LHCN-M2 (cell line): ENCODE data around the gene DUSP21. TPM values are rescaled to one million over a fixed set of nuclear protein-coding genes. Genes with fewer than 3 reads are reported as not detected.
"Not testable (repeated sequence)": the region's sequence is repeated elsewhere in the genome, so short reads cannot be mapped to it uniquely, and the experiment has no call there.

Experiments
- DNase-seq: peaks from one replicate; pipeline ENCODE4 v3.0.0-alpha.2; 2012; ENCODE audit warnings: low read depth
- polyA plus RNA-seq: library from polyadenylated mRNA; unstranded; fragments of >200 nt; gene quantifications from one replicate; pipeline ENCODE4 v1.2.1, GENCODE V29; 2012; ENCODE audit warnings: missing spikeins
- total RNA-seq: library from RNA; depleted of rRNA; stranded (reverse); fragments of >200 nt; gene quantifications from 2 replicates; pipeline ENCODE4 v1.2.3, GENCODE V29; 2014; rRNA removed

The DUSP21 gene
- total RNA-seq: not detected in 2 replicates
- polyA plus RNA-seq: not detected

DNA sequence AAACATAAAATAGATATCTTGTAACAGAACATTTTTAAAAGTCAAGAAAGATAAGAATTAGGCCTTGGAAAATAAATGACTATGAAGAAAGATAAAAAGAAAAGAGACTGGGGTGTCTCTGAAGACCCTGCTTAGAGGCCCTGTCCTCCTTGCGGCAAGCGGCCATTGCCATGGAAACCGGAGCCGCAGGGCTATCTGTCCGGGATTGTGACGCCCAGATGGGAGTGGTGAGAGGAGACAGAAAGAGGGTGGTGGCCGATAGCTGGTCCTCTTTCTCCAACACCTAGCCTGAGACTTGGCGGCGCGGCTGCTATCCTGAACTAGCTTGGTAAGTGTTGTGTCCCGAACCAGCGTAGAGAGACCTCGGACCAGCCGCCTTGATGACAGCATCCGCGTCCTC lies at the start of gene DUSP21:
DUSP21 (plus strand) TSS at position 269 of the 400 bp plus-strand sequence; CDS start at position 381, 112 bp downstream.
- DNase-seq: no peak

DNA sequence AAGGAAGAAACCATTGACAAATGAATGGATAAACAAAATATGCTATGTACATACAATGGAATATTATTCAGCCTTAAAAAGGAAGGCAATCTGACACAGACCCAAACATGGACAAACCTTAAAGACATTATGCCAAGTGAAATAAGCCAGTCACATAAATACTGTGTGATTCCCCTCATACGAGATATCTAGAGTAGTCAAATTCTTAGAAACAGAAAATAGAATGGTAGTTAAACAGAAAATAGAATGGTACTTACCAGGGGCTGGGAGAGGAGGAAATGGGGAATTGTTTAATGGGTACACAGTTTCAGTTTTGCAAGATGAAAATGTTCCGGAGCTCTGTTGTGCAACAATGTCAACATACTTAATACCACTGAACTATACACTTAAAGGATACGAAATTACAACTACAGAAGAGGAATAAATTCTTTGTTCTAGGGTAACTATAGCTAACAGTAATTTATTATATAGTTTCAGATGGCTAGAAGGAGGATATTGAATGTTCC lies 47.8 kb upstream of the DUSP21 start:
- no peak for DNase-seq

DNA sequence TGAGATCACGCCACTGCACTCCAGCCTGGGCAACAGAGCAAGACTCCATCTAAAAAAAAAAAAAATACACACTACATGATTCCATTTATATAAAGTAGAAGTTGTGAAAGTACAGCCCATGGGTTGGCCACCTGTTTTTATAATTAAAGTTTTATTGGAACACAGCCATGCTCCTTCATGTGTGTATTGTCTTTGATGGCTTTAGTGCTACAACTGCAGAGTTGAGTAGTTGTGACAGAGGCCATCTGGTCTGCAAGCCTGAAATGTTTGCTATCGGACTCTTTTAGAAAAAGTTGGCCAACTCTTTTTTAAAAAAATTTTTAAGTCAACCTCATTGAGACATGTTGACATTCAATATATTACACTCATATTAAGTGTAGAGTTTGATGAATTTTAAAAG lies 41.2 kb upstream of the DUSP21 start:
- DNase-seq: no peak

DNA sequence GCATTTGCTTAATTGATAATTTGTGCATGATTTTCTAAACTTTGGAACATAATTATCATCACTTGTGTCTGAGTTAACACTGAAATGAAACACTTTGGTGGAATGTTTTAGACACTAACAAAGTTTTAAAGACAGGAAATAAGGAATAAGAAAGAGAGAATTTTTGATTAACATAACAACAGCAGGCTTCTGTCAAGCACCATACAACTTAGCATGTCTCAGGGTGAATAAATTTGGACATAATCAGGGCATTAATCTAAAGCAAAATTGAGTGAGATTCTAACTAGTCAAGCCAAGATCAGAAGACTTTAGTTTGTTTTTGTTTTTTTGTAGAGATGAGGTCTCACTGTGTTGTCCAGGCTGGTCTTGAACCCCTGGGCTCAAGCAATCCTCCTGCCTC lies 28.1 kb upstream of the DUSP21 start:
- DNase-seq: no peak

DNA sequence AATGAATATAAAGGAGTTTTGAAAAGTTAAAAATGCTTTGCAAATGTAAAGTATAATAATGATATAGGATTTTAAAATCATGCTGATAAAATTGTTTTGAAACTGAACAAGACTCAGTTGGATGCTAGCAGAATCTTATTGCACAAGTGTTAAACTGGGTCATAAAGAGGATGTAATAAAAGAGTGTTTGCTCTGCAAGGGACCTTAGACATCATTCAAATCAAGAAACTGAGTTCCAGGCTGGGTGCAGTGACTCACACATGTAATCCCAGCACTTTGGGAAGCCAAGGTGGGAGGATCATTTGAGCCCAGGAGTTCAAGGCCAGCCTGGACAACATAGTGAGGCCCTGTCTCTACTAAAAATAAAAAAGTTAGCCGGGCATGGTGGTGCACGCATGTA lies 27.5 kb upstream of the DUSP21 start:
- no peak for DNase-seq

DNA sequence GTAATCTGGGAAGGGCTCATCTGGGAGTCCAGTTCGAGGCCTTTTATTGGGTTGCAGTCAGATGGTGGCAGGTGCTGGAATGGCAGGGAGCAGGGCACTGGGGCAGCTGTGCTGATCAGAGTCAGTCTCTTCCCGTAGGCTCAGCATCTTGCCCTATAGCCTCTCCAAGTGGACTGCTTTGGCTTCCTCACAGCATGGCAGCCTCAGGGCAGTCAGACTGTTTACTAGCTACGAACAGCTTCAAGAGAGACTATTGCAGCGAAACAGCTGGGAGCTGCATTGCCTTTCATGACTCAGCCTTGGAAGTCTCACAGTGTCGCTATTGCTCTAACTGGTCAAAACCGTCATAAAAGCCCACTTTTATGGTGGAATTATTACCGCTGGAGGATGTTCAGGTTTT lies 26.8 kb upstream of the DUSP21 start:
- no peak for DNase-seq

DNA sequence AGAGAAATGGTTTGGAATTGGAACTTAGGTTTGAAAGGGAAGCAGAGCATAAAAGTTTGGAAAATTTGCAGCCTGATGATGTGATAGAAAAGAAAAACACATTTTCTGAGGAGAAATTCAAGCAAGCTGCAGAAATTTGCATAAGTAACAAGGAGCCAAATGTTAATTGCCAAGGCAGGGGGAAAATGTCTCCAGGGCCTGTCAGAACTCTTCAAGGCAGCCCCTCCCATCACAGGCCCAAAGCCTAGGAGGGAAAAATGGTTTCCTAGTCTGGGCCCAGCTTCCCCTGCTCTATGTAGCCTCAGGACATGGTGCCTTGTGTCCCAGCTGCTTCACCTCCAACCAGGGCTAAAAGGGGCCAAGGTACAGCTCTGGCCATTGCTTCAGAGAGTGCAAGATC lies 21.2 kb upstream of the DUSP21 start:
- no peak for DNase-seq

DNA sequence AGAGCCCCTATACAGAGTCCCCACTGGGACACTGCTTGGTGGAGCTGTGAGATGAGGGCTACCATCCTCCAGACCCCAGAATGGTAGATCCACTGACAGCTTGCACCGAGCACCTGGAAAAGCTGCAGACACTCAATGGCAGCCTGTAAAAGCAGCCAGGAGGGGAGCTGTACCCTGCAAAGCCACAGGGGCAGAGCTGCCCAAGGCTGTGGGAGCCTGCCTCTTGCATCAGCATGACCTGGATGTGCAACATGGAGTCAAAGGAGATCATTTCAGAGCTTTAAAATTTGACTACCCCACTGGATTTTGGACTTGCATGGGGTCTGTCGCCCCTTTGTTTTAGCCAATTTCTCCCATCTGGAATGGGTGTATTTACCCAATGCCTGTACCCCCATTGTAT lies 20.6 kb upstream of the DUSP21 start:
- not testable (repeated sequence) for DNase-seq

DNA sequence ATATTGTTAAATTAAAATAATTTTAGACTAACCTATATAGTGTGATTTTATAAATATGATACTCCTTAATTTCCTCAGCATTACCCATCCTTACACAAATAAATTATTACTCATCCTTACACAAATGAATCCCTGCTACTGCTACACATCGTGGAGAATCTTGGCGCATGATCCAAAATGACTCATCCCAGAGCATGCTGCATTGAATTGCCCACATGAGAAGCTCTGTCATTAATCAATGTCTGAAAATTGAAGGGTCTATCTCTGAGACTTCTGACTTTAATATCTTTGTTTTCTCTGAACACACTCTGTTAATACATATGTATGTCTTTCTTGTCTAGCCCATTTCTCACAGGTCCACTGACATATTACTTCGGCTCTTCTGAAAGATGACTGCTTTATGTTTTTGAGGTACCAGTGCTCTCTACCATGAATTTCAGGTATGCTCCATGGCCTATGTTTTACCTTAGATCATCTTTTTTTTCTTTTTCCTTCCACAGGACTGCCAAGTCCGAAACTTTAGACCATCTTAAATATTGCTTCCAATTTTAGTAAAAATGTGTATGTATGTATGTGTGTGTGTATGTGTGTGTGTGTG lies 15.7 kb upstream of the DUSP21 start:
- peak; percentile 67 for DNase-seq

DNA sequence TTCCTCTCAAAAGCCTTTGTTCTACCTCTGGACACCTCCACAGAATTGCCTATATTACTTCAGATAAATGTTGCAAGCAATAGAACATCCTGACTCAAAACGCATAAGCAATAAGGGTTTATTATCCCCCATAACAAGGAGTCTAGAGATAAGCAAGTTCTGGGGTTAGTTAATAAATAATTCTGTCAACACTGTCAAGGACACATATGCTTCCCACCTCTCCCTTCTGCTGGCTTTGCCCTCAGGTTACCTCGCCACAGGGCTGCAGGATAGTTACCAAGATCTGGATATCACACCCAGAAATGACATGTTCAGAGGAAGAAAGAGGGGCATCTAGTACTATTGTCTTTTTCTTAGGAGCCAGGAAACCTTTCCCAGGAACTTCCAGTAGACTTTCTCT lies 14.0 kb upstream of the DUSP21 start:
- DNase-seq: no peak

DNA sequence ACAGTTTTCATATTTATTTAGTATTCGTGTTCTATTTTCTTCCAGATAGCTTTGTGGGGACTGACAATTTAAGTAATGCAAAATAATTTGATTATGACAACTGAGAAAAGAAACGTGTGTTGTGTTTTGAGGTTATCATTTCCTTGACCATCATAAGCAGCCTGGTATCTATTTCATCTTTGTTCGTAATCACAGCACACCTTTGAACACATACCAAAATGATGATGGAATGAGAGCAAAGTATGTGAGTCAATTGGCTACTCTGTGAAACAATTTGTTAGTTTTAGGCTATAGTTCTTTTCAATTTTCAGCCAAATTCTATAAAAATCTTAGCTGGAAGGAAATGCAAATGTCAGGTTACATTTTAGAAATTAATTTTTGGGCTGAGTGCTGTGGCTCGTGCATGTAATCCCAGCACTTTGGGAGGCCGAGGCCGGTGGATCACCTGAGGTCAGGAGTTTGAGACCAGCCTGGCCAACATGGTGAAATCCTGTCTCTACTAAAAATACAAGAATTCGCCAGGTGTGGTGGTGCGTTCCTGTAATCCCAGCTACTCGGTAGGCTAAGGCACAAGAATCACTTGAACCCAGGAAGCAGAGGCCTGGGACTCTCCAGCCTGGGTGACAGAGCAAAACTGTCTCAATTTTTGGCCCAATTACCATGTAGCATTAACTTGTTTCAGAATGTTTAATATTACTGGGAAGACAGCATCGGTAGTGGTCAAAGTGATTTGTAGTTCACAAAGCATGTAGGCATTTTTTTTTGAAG lies 1.1 kb upstream of the DUSP21 start:
- DNase-seq: no peak

DNA sequence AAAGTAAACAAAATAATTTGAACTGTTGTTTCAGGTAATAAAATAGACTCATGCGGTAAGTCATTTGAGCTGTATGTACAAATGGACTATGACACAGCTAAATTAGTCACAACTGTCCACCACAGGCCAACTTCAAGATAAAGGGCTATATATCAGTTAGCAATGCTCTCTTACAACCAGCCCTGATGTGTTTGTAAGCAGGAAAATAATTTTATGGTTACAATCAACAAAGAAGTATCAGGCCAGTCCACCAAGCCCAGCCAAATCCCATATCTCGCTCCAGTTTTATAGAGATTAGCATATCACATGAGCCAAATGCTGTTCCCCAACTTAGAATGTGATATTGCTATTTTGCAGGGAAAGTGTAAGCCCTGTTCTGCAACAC lies 511 bp upstream of the DUSP21 start:
- peak; percentile 3 for DNase-seq

DNA sequence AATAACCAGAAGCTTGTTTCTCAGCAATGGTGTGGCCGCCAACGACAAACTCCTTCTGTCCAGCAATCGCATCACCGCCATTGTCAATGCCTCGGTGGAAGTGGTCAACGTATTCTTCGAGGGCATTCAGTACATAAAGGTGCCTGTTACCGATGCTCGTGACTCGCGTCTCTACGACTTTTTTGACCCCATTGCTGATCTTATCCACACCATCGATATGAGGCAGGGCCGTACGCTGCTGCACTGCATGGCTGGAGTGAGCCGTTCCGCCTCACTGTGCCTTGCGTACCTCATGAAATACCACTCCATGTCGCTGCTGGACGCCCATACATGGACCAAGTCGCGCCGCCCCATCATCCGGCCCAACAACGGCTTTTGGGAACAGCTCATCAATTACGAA lies 383 bp downstream of the DUSP21 start:
- no peak for DNase-seq

DNA sequence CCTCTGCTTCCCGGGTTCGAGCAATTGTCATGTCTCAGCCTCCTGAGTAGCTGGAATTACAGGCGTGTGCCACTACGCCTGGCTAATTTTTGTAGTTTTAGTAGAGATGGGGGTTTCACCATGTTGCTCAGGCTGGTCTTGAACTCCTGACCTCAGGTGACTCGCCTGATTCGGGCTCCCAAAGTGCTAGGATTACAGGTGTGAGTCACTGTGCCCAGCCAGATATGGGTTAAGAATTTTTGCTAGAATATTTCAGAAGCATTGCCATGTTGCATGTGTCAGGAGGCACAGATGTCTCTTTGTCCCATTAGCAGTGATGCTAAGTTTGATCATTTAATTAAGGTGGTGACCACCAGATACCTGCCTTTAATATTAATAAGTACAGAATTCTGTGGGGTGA lies 7.1 kb downstream of the DUSP21 start:
- DNase-seq: peak; percentile 38

DNA sequence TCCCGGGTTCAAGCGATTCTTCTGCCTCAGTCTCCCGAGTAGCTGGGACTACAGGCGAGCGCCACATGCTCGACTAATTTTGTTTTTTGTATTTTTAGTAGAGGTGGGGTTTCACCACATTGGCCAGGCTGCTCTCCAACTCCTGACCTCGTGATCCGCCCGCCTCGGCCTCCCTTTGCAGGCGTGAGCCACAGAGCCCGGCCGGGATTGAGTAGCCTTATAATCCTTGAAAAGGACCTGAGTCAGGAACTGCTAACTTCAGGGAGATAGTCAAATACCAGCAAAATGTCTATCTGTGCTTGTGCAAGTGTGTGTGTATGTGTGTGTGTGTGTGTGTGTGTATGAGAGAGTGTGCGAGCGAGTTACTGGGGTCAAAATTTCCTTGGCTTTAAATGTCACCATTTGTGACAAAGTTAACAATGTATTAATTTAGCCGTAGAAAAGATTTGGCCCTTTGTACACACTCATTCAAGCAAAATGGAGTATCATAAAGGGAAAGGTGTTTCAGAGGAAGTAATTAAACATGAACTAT lies 27.4 kb downstream of the DUSP21 start:
- no peak for DNase-seq

DNA sequence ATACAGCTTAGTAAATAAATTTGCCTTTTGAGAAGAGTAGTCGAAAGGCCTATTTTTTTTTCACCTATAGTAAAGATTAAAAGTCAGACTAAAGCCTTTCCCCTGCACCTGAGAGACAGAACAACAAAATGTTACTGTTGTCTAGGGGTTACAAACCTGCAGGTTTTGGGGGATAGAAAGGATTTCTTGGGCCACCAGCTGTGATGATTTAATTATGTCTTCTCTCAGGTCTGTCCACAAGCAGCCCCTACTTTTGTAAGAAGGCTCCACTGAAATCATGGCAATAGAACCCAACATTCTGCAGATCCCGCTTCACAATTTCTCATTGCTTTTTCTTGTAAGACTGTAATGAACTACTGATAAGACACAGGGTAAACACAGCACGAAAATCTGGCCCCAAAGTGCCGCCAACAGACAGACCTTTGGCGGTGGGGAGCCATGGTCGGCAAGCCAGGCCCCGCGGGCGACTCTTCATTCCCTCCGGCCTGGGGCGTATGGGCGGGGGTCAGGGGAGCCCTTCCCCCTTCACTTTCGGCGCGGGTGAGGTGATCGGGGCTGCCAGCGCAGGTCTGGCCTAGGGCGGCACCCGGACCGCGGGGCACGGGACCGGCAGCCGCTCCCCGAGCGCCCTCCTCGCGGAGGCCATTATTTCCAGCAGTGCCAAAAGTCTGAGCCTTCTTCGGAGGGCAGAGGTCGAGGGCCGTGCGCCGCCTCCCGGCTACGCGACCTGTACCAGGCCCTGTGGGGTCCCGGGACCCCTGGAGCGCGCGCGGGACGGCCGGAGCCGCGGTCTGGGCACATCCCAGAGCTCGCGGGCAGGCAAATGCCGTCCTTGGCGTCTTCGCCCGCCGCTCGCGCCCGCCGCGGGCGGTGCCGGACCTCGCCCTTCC lies 28.4 kb downstream of the DUSP21 start:
- no peak for DNase-seq

DNA sequence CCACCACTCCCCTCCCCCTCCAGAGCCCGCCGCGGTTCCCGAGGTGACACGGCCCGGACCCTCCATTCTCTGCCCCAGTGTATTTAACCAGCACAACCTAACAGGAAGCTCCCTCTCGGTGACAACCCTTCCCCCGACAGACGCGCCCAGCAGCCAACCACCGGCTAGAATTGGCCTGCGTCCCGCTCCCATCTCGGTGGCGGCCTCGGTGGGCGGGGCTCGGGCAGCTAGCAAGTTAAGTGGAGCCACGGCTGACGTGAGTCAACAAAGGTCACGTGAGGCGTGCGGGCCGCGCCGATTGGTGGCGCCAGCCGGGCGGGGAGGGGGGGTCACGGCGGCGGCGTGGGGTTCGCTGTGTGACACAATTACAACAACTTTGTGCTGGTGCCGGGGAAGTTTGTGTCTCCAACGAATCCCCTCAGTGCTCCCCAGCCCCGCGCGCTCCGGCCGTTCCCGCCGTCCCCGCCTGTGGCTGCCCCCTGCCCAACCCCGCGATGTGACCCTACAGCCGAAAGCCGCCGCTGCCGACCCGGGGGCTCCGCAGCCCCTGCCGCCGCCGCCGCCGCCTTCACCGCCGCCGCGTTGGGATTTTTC lies 29.1 kb downstream of the DUSP21 start, which contains the start of gene KDM6A:
KDM6A (plus strand) TSS at position 368 of the 594 bp plus-strand sequence. CDS start 364 bp downstream, outside the sequence.
- peak; percentile 93 for DNase-seq

DNA sequence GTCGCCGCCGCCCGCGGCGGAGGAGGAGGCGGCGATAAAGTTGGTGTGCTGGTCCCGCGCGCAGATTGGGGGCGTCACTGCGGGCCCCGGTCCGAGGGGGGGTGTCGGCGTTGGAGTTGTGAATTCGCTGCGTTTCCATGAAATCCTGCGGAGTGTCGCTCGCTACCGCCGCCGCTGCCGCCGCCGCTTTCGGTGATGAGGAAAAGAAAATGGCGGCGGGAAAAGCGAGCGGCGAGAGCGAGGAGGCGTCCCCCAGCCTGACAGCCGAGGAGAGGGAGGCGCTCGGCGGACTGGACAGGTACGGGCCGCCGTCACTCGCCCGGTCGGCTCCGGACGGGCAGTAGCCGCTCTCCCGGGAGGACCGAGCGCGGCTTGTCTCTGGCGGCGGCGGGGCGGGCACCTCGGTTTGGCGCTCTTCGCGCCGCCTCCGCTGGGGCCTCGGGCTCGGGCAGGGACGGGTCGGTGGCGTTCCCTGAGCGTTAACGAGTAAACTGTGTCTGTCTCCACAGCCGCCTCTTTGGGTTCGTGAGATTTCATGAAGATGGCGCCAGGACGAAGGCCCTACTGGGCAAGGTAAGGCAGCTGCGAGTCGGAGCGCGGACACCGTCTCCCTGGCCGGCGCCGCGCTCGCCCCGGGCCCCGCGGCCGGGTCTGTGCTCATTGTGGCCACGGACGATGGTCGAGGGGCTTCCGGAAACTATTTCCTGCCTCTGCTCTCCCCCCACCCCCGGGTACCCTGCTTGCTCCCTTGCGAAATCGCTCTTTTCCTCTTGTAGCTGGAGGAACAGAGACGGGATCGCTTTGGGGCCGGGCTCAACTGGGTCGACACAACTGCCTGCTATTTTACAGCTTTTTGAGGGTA lies 29.8 kb downstream of the DUSP21 start:
- DNase-seq: peak; percentile 47

DNA sequence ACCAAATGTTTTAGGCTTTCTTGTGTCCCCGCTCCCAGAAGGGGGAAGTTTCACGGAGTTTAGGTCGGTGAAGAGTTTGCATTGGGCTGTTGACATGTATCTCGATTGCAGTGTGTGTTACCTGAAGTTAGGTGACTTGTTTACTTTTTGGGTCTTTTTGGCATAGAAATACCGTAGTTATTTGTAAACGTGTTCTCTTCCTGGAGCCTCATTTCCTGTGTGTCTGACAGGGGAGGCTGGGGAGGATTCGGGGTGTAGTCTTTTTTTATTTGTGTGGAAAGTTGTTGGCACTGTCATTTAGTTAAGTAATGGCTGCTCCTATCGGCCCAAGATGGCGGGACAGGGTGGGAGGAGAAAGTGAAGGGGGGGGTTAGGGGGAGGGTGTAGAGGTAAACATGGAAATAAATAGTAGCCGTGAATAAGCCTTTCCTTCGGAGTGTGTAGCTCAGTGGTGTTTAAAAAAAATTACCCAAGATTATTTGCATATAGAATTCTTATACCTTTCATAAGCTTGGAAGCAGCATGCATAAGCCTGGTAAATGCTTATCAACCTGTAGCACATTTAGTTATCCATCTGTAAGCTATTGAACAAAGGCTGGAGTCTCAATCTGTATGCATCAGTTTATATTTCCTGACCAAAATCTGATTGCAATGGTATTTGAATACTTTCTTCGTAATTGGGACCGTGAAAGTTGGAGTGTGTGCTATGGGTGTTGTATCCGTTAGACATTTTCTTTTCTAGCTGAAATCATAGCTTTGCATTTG lies 30.8 kb downstream of the DUSP21 start:
- peak; percentile 44 for DNase-seq

DNA sequence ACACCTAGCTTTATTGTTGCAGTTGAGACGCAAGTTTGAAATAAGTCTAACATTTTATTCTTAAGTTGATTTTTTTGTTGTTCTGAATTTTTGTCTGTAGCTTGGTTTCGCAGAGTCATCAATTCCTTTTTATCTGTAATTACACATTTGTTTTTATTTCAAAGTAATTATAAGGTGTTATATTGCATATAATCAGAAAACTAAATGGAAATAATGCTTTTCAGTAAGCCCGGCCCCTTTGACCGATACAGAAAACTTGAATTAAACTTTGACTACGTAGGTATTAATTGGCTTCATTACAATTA lies 31.3 kb downstream of the DUSP21 start:
- no peak for DNase-seq
